ENCODE measurements around the gene SOX15.
A peak's percentile ranks its signal among the peaks of the same experiment; 100 is the strongest.
"Not testable (repeated sequence)": the region's sequence is repeated elsewhere in the genome, so short reads cannot be mapped to it uniquely, and the experiment has no call there.

SOX15 gene

DNA sequence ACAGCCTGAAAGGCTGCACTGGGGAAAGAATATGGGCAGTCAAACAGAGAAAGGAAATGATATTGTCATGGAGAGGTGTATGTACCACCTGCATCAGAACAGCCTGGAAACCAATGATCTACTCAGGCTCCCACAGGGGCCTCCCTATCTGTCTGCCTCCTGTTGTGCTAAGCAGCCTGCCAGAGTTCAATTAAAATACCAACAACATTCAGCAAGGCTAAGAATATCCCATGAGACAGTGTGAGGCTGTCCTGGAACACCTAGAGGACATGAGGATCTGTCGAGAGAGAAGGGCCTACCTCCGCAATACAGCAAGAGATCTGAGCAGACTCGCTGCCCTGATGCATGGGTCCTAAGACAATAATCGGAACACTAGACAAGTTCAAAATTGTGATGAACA lies 16.4 kb upstream of the SOX15 start:
- no peak for DNase-seq

DNA sequence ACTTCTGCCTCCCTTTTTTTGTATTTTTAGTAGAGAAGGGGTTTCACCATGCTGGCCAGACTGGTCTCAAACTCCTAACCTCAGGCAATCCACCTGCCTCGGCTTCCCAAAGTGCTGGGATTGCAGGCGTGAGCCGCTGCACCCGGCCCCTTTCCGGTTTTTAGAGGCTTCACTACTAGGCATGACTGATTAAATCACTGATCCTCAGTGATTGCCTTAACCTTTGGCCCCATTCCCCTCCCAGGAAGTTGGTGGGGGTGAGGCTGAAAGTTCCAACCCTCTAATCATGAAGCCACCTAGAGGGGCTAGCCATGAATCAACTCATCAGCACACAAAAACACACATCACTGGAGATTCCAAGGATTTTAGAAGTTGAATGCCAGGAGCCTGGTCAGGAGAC lies 7.7 kb upstream of the SOX15 start:
- DNase-seq = not testable (repeated sequence)

DNA sequence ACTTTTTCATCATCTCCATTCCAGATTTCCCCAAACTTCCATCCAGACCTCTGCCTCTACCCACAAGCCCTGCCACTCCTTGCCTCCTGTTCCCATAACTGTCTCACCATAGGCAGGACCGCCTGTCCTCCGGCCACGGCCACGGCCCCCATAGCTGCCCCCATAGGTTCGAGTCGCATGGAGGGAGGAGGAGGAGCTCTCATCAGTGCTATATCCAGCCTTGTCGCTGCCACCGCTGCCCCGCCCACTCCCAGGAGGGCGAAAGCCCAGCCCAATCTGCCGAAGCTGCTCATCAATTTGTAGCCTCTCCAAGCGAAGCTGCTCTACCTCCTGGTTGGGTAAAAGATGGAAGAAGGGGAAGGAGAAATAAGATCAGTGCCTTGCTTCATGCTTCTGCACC lies 3.4 kb upstream of the SOX15 start:
- no peak for DNase-seq

DNA sequence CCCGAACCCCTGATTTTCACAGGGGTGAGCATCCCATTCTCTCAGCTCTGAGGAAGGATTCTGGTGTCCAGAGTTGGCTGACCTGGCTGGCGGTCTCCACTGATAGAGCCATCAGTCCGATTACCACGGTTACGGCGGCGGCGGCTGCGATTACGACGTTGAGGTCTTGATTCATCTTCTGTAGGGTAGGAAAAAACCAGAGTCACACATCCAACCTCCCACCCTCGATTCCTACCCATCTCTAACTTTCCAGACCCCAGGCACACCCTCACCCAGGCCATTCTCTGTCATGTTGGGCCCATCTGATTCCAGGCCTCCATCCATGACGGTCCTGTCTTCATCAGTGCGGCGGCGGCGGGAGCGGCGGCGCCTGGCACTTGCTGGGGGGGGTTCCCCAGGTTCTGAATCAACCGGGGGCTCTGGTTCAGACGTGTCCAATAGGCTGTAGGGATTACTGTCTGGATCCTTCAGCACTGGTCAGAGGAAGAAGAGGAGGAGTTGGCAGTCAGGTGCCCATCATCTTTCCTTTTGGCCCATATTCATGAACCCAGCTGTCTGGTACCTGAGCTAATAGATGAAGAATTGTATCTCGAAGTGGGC lies 2.6 kb upstream of the SOX15 start:
- no peak for DNase-seq

DNA sequence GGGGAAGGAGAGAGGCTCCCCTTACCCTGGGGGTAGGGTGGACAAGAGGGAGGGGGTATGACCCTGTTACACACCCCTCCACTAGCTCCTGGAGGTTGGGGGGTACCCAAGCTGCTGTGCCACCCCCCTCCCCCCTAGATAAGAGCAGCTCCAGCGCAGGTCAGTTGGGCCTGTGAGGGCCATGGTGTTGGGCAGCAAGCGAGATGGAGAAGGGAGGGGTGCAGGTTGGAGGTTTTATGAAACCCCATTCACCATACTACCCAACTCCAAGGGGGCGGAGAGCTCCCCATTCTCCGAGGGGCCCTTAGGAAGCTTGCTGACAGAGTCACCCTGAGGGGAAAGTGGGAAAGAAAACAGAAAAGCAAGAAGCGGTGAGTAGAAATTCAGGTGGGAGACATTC lies 1.7 kb upstream of the SOX15 start:
- no peak for DNase-seq

DNA sequence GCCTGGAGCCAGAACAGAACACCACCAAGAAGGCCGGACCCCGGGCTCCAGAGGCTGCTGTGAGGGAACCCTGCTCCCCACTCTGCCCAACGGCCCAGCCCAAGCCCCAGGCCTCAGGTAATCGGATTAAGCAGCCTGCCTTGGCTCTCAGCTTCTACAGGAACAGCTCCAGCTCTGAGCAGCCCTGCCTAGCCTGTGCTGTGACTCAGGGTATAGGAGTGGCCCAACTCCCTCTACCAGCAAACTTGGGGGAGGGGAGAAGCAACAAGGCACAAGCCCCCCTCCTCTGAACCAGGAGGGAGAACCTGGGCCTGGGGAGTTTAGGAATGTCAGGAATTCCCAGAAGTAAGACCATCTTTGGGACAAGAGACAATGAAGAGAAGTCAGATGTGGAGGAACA lies 849 bp upstream of the SOX15 start:
- DNase-seq = no peak

DNA sequence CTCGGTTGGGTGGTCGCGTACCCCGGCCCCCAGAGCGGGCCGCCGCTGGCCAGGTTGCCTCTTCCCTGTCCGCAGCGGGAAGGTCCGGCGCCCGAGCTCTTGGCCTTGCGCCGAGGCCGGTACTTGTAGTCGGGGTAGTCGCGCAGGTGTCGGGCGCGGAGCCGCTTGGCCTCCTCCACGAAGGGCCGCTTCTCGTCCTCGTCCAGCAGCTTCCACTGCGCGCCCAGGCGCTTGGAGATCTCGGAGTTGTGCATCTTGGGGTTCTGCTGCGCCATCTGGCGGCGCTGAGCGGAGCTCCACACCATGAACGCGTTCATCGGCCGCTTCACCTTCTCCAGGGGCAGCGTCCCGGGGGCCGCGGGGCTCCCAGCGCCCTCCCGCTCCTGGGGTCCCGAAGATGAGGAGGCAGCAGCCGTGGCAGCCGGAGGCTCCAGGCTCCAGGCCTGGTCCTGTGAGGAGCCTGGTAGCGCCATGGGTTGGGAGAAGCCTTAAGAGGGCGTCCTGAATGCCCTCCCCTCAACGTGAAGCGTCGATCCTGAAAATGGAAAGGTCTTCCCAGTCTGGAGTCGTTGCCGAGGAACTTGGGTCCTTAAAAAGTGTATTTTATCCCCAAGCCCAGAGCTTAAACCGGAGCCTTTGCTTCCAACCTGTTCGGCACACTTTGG lies 558 bp downstream of the SOX15 start:
- no peak for DNase-seq

DNA sequence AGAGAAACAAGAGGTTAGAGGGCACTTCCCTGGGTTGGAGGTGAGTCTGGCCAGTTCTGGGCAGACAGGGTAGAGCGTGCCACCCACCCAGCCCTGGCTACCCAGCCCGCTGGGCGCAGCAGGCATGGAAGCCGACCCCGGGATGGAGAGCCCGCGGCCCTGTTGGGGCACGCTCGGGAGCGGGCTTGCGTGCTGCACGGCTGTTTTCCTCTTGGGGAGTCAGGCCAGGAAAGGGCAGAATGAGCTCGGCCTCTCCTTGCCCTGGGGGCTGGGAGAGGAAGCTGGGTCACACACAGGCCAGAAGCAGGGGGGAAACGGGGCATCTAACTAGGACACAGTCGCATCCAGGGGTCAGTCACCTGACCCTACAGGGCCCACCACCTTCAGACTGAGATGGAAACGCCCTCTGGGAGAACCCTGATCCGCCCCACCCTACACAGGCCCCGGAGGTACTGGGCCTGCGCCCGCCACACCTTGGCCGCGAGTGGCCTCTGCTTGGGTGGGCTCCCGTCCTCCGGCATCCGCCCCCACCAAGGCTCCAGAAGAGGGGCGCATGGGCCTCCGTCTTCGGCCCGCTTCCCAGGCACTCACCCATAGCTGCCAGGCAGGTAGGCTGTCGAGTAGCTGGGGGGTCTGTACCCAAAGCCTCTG lies 1.2 kb downstream of the SOX15 start:
- no peak for DNase-seq

DNA sequence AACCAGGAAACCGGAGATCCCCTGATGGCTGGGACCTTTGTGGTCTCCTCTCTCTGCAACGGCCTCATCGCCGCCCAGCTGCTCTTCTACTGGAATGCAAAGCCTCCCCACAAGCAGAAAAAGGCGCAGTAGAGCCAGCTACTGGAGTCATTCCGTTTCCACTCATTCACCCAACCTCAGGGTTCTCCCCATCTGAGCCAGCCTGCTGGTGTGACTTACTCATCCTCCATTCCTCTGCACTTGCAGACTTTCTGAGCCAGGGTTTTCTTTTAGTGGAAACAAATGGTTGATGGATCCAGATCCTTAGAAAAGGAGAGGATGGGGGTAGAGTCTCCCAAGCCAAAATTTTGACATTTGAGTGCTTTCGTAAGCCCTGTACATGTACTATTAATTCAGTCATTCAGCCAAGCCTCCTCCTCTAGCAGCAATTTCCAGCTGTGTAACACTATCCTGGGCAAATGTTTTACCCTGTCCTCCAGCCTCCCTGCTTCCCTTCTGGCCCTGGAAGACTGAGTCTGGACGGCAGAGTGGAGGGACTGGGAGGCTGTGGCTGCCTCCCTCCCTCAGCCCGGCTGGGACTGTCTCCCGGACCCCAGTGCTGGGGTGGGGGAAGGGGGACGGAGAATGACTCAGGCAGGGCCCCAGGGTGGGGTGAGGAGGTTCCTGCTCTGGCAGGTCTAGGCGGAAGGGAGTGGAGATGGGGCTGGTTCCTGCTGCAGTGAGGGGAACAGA lies 2.3 kb downstream of the SOX15 start:
- DNase-seq = no peak

DNA sequence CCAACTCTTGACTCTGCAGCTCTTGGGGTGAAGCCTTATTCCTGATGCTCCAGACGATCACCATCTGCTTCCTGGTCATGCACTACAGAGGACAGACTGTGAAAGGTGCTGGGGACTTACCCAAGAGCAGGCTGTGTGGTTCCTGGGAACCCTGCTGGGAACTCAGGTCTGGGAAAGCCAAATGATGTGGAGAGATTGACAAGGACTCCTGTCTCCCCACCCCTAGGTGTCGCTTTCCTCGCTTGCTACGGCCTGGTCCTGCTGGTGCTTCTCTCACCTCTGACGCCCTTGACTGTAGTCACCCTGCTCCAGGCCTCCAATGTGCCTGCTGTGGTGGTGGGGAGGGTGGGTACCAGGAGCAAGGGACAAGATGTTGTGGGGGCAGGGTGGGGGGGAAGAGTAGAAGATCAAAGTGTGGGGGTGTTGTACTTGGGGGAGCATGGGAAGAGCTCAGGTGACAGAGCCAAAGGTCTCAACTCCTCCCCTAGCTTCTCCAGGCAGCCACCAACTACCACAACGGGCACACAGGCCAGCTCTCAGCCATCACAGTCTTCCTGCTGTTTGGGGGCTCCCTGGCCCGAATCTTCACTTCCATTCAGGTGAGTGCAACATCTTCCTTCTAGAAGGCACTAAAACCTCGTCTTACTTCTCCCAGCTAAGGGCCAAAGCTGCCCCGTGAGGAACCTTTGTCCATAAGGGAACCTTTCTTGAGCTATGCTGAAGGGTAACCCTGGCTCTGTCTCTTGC lies 3.0 kb downstream of the SOX15 start:
- DNase-seq = peak in 1 of 2 experiments; percentile 48

DNA sequence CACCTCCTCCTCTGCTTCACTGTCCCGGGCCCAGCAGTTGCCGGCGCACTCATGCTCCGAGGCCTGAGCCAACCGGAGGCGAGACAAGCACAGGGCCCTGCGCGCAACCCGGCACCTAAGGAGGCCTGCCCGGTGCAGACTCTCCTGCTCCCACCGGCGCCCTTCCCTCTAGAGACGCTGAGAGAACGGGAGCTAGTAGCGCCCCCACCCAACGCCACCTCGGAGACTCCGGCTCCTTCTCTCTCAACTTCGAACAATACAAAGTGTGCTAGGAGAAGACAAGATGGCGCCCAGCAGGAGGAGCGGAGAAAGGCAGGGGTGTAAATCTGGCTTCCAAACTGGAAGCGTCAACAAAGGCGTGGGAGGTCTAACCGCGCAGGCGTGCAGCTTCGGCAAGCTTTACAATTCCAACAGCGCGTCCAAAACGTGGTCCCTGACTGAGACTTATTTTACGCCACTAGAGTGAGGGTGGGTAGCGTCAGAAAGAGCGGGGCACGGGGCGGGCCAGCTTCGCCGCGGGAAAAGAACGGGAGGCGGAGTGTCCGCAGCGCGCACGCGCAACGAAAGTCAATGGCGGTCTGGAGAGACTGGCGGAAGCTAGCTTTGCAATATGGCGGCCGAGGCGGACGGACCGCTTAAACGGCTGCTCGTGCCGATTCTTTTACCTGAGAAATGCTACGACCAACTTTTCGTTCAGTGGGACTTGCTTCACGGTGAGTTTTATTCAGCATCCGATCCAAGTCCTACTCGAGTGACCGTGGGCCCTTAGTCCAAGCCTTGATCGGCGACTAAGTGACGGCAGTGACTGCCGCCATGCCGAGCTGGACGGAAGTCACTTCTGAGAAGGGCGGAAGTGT lies 6.4 kb downstream of the SOX15 start, which contains the start of gene MPDU1:
Gene MPDU1 (plus strand): TSS at position 600 of the 857 bp plus-strand sequence. CDS start 11 bp downstream, at position 611.
- DNase-seq = peak; percentile 90 to 94

DNA sequence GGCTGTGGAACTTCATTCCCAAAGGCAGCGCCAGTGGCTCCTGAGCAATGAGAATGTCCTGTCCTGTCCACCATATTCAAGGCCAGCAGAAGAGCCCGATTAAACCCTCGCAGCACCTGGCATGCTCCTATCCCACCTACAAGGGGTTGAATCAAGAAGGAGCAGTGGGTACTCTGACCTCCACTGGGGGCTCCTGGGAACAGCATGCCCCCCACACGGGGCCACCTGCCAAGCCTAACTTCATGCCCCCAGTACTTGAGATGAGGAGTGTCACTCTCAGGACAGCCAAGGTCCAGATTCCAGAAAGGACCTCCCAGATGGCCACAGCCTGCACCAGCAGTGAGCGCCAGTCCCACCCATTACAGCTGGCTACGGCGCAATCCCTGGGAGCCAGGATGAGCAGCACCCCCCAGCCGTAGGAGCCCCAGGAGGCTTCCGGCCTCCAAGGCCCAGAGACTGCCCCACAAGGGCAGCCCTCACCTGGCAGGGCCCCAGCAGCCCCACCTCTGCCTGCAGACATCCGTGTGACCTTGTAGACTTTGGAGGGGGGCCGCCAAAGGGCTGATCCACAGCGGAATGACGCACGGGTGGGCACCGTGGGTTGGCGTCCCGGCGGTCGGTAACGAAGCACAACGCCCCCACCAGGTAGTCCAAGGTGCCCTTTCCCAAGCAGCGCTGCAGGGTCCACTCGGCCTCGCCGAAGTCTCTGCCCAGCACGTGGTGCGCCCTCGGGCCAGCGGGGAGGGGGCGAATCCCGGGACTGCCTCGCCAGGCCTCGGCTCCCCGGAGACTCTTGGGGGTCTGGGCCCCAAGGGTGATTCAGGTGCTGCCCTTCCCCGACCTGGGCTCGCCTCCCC lies 7.3 kb downstream of the SOX15 start:
- no peak for DNase-seq

DNA sequence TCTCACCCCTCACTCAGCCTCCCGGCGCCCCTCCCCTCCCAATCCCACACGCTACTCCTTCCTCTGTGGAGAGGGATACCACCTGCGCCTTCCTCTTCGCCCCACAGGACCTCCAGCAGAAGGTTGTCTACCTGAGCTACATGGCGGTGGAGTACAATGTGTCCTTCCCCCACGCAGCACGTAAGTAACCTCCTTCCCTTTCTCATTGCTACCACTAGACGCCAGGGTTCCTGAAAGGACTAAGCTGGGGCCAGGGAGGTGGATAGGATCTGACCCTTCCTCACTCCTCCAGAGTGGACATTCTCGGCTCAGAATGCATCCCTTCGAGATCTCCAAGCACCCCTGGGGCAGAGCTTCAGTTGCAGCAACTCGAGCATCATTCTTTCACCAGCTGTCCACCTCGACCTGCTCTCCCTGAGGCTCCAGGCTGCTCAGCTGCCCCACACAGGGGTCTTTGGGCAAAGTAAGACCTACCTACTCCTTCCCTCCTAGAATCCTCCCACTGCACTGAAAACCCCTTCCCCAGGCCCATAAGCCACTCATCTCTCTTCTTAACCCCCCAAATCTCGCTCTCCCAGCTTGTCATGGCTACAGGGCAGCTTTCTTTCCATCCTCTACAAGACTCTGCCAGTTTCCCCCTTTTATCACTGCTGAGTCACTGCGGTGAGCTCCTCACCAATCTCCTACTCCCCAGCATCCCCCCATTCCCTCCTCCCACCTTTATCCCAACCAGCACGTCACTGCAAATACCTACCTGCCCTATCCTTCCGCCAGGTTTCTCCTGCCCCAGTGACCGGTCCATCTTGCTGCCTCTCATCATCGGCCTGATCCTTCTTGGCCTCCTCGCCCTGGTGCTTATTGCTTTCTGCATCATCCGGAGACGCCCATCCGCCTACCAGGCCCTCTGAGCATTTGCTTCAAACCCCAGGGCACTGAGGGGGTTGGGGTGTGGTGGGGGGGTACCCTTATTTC lies 9.0 kb downstream of the SOX15 start:
- no peak for DNase-seq

DNA sequence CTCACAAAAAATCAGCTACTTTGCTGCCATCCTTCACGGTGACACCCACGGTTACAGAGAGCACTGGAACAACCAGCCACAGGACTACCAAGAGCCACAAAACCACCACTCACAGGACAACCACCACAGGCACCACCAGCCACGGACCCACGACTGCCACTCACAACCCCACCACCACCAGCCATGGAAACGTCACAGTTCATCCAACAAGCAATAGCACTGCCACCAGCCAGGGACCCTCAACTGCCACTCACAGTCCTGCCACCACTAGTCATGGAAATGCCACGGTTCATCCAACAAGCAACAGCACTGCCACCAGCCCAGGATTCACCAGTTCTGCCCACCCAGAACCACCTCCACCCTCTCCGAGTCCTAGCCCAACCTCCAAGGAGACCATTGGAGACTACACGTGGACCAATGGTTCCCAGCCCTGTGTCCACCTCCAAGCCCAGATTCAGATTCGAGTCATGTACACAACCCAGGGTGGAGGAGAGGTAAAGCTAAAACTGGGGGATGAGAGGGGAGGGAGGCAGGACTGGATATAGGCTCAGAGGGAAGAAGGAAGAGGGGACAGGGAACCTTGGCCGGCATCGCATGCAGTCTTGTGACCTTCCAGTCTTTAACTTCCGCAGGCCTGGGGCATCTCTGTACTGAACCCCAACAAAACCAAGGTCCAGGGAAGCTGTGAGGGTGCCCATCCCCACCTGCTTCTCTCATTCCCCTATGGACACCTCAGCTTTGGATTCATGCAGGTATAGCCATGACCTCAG lies 9.9 kb downstream of the SOX15 start:
- no peak for DNase-seq

DNA sequence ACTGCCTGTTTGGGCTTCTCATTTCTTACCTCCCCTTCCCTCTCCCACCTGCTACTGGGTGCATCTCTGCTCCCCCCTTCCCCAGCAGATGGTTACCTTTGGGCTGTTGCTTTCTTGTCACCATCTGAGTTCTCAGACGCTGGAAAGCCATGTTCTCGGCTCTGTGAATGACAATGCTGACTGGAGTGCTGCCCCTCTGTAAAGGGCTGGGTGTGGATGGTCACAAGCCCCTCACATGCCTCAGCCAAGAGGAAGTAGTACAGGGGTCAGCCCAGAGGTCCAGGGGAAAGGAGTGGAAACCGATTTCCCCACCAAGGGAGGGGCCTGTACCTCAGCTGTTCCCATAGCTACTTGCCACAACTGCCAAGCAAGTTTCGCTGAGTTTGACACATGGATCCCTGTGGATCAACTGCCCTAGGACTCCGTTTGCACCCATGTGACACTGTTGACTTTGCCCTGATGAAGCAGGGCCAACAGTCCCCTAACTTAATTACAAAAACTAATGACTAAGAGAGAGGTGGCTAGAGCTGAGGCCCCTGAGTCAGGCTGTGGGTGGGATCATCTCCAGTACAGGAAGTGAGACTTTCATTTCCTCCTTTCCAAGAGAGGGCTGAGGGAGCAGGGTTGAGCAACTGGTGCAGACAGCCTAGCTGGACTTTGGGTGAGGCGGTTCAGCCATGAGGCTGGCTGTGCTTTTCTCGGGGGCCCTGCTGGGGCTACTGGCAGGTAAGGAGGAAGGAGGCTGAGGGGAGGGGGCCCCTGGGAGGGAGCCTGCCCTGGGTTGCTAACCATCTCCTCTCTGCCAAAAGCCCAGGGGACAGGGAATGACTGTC lies 10.7 kb downstream of the SOX15 start, which contains the start of gene CD68:
Gene CD68 (plus strand): TSS at position 638 of the 833 bp plus-strand sequence. CDS start 40 bp downstream, at position 678.
- no peak for DNase-seq

DNA sequence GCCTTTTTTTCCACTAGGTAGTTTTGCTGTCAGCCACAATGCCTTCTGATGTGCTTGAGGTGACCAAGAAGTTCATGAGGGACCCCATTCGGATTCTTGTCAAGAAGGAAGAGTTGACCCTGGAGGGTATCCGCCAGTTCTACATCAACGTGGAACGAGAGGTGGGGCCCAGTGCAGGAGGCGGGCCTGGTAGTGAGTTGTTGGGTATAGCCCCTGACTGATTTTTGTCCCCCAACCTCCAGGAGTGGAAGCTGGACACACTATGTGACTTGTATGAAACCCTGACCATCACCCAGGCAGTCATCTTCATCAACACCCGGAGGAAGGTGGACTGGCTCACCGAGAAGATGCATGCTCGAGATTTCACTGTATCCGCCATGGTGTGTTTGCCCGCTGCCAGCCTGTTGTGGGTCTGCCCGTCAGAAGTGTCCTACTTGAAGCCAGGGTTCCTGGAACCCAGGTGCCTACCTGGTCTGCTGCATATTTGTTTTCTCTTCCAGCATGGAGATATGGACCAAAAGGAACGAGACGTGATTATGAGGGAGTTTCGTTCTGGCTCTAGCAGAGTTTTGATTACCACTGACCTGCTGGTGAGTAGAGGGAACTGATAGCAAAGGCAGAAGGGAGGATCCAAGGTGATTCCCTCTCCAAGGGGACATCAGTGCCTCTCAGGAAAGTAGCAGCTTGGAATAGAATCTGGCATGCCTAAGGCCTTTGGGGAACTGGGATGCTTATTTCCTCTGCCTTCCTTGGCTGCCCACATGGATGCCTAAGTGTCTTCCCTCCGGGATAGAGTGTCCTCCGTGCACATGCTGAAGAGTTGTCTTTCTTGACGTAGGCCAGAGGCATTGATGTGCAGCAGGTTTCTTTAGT lies 12.3 kb downstream of the SOX15 start:
- DNase-seq = no peak
